K562 (cell line): ENCODE data around the gene SPDEF. TPM values are rescaled to one million over a fixed set of nuclear protein-coding genes. Genes with fewer than 3 reads are reported as not detected.

Source experiments
- BCLAF1 ChIP-seq, 2 experiments: fragments of 450-650 bp in 1 of 2; IDR thresholded peaks; 2 replicates each; pipeline ENCODE4 v1.6.1; 2011 to 2017; ENCODE audit warnings: low read depth in 2 of 2, antibody characterized with exemption in 1 of 2, borderline replicate concordance in 1 of 2, low read length in 1 of 2, mild to moderate bottlenecking in 1 of 2, mixed read lengths in 1 of 2; ENCODE audit not compliant: control insufficient read depth in 1 of 2
- CHD1 ChIP-seq: fragments of 200-600 bp; sonication (generic); IDR thresholded peaks from one replicate; pipeline ENCODE4 v1.6.1; 2012; ENCODE audit warnings: mild to moderate bottlenecking, moderate library complexity, low read length, inconsistent platforms
- FOSL1 ChIP-seq: fragments of 200-800 bp; sonication (Bioruptor generic); conservative IDR thresholded peaks from 2 replicates; pipeline ENCODE4 v1.6.1; 2016; ENCODE audit warnings: missing genetic modification characterization, missing compliant biosample characterization
- GABPA ChIP-seq: fragments of 200-800 bp; sonication (Bioruptor generic); conservative IDR thresholded peaks from 2 replicates; pipeline ENCODE4 v1.6.1; 2016; ENCODE audit warnings: low read depth, missing genetic modification characterization, missing compliant biosample characterization
- HDAC8 ChIP-seq: fragments of 450-650 bp; IDR thresholded peaks from 2 replicates; pipeline ENCODE4 v1.6.1; 2016; ENCODE audit warnings: mild to moderate bottlenecking, missing genetic modification characterization, moderate library complexity, missing compliant biosample characterization
- IFI16 ChIP-seq: fragments of 250-450 bp; sonication (Bioruptor Pico); IDR thresholded peaks from 2 replicates; pipeline ENCODE4 v2.1.2; 2022; ENCODE audit warnings: mild to moderate bottlenecking, inconsistent platforms
- KLF10 ChIP-seq: fragments of 250-450 bp; sonication (Bioruptor Pico); IDR thresholded peaks from 2 replicates; pipeline ENCODE4 v1.6.1; 2021; ENCODE audit warnings: matching md5 sums
- KLF16 ChIP-seq: IDR thresholded peaks from 2 replicates; pipeline ENCODE4 v1.6.1; 2016; ENCODE audit warnings: antibody characterized with exemption
- MBD1 ChIP-seq: fragments of 250-450 bp; sonication (Bioruptor Pico); IDR thresholded peaks from 2 replicates; pipeline ENCODE4 v1.8.0; 2022; ENCODE audit warnings: inconsistent platforms
- NUFIP1 ChIP-seq: fragments of 450-650 bp; IDR thresholded peaks from 2 replicates; pipeline ENCODE4 v1.6.1; 2018; ENCODE audit not compliant: partially characterized antibody
- PHB ChIP-seq: fragments of 250-450 bp; sonication (Bioruptor Pico); IDR thresholded peaks from 2 replicates; pipeline ENCODE4 v1.5.0; 2021
- PHF21A ChIP-seq: fragments of 450-650 bp; IDR thresholded peaks from 2 replicates; pipeline ENCODE4 v1.6.1; 2017; ENCODE audit warnings: low read depth, borderline replicate concordance
- RNF219 ChIP-seq: fragments of 250-450 bp; sonication (Bioruptor Pico); IDR thresholded peaks from 2 replicates; pipeline ENCODE4 v1.5.0; 2022; ENCODE audit warnings: mild to moderate bottlenecking
- SMARCB1 ChIP-seq: IDR thresholded peaks from 2 replicates; pipeline ENCODE4 v1.6.1; 2011; ENCODE audit warnings: improper control_type of control experiment, low read depth; ENCODE audit not compliant: insufficient read length
- TOE1 ChIP-seq, 2 experiments: fragments of 450-650 bp in 1 of 2; sonication (generic) in 1 of 2; formaldehyde crosslinking in 1 of 2; IDR thresholded peaks; 2 replicates each; pipeline versions ENCODE4 v1.7.1 to v1.8.0; 2016 to 2022; ENCODE audit warnings: borderline replicate concordance in 2 of 2, mild to moderate bottlenecking in 2 of 2, antibody characterized with exemption in 1 of 2, inconsistent platforms in 1 of 2, low read depth in 1 of 2, missing genetic modification reagents in 1 of 2, moderate library complexity in 1 of 2
- ZNF184 ChIP-seq: sonication (generic); formaldehyde crosslinking; IDR thresholded peaks from 2 replicates; pipeline ENCODE4 v1.5.0; 2020; ENCODE audit warnings: missing genetic modification reagents
- ZNF589 ChIP-seq: fragments of 200-800 bp; sonication (Bioruptor generic); IDR thresholded peaks from 2 replicates; pipeline ENCODE4 v1.6.1; 2016; ENCODE audit warnings: low read depth, missing genetic modification characterization, missing compliant biosample characterization
- polyA plus RNA-seq, 8 experiments: library from polyadenylated mRNA; depleted of rRNA in 4 of 8; stranded (reverse) in 5 of 8; unstranded in 3 of 8; fragments of >200 nt; fragmentation: Nextera tagmentation in 2 of 8; fragmentation: Illumina TruSeq in 1 of 8; extraction: Ambion mirVana in 2 of 8; extraction: Trizol in 1 of 8; gene quantifications; 2 replicates each; pipeline versions ENCODE4 v1.2.1 to v1.2.3, GENCODE V29; 2011 to 2014; ENCODE audit warnings: inconsistent platforms in 1 of 8, missing spikeins in 1 of 8
- total RNA-seq, 7 experiments: library from RNA; depleted of rRNA in 6 of 7; stranded (reverse); fragments of >200 nt in 6 of 7; fragmentation: Illumina TruSeq in 2 of 7; extraction: Trizol in 2 of 7; gene quantifications; 2 replicates each; pipeline versions ENCODE4 v1.2.1 to v1.2.3, GENCODE V29; 2011 to 2021; ENCODE audit warnings: low replicate concordance in 1 of 7
- TF ChIP-seq, protein P1 (sequence below): fragments of 250-450 bp; sonication (Bioruptor Pico); IDR thresholded peaks from 2 replicates; pipeline ENCODE4 v1.8.0; 2022; ENCODE audit warnings: moderate library complexity, mild to moderate bottlenecking, inconsistent platforms
- TF ChIP-seq, protein P2 (sequence below): fragments of 450-650 bp; formaldehyde crosslinking; conservative IDR thresholded peaks from 2 replicates; pipeline ENCODE4 v1.4.0; 2022; ENCODE audit warnings: mild to moderate bottlenecking, missing genetic modification characterization

Gene SPDEF
- total and polyA plus RNA-seq, 9 of the 15 experiments (the other 6 are each of a cell fraction or from before 2014, with no cell fraction given): 0.04 to 0.12 (median 0.11) TPM; not detected in 5

DNA sequence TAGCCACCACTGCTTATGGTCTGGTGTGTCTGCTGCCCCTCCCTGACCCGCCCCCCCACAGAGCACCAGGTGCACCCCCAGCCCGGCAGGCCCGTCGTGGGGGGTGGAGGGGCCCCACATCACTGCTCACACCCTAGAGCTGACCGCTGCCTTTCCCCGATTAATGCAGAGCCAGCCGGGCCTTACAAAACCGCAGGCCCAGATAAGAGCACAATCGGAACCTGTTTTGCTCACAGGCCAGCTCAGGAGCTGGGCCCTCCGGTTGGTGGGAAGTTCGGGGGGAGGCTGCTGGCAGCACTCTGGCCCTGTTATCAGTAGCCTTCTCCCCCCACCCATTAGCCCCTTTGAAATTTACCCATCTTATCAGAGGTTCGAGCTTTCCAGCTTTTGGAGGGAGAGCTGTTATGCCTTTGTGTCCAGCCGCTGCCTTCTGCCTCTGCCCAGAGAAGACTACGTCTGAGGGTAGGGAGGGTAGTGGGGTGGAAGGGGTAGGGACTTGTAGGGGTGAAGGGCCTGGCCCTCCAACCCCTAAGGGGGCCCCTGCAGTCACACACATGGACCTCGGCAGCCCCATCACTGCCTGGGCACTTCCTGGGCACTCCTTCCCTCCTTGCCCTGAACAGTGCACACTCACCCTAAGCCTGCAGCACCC lies 6.9 kb upstream of the SPDEF start (continued):
- TF ChIP-seq, protein P1, sequence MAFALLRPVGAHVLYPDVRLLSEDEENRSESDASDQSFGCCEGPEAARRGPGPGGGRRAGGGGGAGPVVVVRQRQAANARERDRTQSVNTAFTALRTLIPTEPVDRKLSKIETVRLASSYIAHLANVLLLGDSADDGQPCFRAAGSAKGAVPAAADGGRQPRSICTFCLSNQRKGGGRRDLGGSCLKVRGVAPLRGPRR (CRISPR knock-in tag): no peak
- TF ChIP-seq KLF10 (CRISPR knock-in tag): no peak
- no peak; the same call in 1 of the 2 replicates for TF ChIP-seq FOSL1 (tag)
- no peak for TF ChIP-seq BCLAF1 (IDR thresholded peaks at IDR 0.05; ENCODE audit: borderline replicate concordance in 1 of 2, control insufficient read depth in 1 of 2, low read depth in 2 of 2, low read length in 1 of 2)
- TF ChIP-seq GABPA: no peak
- TF ChIP-seq HDAC8 (tag): no peak
- TF ChIP-seq IFI16 (CRISPR knock-in tag): no peak
- TF ChIP-seq MBD1: no peak
- peak; percentile 94 for TF ChIP-seq SMARCB1
- no peak for TF ChIP-seq NUFIP1
- 0 out of 2 replicates have a peak, but pooled peaks have one; percentile 24 for TF ChIP-seq ZNF589
- TF ChIP-seq, protein P2, sequence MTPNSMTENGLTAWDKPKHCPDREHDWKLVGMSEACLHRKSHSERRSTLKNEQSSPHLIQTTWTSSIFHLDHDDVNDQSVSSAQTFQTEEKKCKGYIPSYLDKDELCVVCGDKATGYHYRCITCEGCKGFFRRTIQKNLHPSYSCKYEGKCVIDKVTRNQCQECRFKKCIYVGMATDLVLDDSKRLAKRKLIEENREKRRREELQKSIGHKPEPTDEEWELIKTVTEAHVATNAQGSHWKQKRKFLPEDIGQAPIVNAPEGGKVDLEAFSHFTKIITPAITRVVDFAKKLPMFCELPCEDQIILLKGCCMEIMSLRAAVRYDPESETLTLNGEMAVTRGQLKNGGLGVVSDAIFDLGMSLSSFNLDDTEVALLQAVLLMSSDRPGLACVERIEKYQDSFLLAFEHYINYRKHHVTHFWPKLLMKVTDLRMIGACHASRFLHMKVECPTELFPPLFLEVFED (CRISPR knock-in tag): no peak
- TF ChIP-seq TOE1 (IDR thresholded peaks at IDR 0.05; ENCODE audit: borderline replicate concordance): no peak
- TF ChIP-seq TOE1 (CRISPR knock-in tag; IDR thresholded peaks at IDR 0.05; ENCODE audit: borderline replicate concordance, low read depth): no peak
- TF ChIP-seq PHB (CRISPR knock-in tag): no peak
- TF ChIP-seq KLF16: peak; percentile 96
- no peak for TF ChIP-seq ZNF184 (CRISPR knock-in tag)
- TF ChIP-seq PHF21A: 0 out of 2 replicates have a peak, but pooled peaks have one; percentile 18
- TF ChIP-seq RNF219 (CRISPR knock-in tag): no peak
- no peak for TF ChIP-seq CHD1
